Measurements from ENCODE around the gene ERCC6L2.

Gene ERCC6L2, protein sequence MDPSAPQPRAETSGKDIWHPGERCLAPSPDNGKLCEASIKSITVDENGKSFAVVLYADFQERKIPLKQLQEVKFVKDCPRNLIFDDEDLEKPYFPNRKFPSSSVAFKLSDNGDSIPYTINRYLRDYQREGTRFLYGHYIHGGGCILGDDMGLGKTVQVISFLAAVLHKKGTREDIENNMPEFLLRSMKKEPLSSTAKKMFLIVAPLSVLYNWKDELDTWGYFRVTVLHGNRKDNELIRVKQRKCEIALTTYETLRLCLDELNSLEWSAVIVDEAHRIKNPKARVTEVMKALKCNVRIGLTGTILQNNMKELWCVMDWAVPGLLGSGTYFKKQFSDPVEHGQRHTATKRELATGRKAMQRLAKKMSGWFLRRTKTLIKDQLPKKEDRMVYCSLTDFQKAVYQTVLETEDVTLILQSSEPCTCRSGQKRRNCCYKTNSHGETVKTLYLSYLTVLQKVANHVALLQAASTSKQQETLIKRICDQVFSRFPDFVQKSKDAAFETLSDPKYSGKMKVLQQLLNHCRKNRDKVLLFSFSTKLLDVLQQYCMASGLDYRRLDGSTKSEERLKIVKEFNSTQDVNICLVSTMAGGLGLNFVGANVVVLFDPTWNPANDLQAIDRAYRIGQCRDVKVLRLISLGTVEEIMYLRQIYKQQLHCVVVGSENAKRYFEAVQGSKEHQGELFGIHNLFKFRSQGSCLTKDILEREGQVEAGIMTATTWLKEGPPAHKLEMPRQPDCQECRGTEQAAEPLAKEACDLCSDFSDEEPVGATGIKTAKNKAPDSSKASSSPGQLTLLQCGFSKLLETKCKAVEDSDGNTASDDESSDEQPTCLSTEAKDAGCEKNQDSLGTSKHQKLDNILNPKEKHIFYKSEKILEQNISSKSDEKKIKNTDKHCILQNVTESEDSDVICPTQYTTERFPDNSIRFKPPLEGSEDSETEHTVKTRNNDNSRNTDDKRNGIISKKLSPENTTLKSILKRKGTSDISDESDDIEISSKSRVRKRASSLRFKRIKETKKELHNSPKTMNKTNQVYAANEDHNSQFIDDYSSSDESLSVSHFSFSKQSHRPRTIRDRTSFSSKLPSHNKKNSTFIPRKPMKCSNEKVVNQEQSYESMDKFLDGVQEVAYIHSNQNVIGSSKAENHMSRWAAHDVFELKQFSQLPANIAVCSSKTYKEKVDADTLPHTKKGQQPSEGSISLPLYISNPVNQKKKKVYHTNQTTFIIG (N-terminal part only)

DNA sequence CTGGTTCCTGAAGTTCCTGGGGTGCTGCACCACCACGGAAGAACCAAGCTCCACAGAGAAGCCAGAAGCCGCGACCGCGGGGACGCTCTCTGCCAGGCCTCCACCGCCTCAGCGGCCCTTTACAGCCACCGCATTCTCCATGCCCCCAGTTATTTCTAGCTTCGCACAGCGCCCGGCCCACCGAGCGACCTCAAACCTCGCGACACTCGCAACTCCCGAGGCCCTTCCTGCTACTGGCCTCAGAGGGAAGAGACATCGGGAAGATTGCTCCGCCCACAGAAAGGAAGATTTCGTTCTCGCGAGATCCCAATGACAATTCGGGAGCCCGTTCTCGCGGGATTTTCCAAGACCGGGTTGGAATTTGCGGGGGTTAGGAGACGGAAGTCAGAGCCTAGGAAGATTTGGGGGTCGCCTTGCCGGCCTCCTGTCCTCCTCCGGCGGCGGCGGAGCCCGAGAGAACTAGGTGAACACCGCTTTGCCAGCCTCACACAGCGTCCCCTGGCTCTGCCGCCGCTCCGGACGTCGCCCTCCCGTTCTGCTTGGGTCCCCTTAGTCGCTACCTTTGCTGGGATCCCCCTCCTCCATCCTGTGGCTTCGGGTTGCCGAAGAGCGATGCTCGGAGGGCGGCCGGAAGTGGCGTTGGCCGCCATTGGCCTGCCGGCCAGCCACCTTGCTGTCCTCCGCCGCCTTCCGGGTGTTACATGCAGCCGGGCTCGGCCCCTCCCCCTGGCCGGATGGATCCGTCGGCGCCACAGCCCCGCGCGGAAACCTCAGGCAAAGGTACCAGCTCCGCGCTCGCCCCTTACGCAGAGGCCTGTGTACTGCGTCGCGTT lies at the start of gene ERCC6L2:
Gene ERCC6L2 (plus strand): TSS at position 387 of the 833 bp plus-strand sequence. CDS start 348 bp downstream, at position 735.
- DNase-seq (ENCODE audit: low read depth), result peak; percentile 94
- no peak within 1 kb of the TSS for H3K4me3 ChIP-seq (ENCODE audit: low read depth, low read length)

DNA sequence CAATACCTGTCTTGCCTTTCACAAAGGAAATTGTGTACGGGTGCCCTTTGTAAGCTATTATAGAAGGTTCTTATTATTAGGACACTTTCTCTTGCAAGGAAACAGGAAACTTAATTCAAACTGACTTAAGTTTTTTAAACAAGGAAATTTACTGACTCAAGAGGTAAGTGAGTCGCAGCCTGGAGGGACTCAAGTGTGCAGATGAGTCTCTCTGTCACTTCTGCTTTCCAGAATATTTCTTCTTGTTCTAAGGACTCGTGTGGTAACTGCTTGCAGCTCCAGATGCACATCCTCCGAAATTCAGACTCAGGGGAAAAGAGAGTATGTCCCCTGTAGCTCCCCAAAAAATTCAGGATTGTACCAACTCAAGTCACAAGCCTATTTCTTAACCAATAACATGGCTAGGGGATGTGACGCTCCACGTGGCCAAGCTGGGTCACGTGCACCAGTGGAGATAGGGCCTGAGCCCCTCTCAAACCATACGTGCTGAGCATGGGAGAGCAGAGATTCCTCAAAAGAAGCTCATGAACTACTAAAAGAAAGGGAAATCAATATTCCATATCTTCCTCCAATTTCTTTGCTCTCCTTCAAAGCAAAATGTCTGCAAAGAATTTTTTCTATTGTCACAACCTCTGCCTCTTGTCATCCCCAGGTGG lies 49.2 kb upstream of the ERCC6L2 start:
- no peak for DNase-seq (ENCODE audit: low read depth)
- no peak overlapping the region for H3K4me3 ChIP-seq (ENCODE audit: low read depth, low read length)

DNA sequence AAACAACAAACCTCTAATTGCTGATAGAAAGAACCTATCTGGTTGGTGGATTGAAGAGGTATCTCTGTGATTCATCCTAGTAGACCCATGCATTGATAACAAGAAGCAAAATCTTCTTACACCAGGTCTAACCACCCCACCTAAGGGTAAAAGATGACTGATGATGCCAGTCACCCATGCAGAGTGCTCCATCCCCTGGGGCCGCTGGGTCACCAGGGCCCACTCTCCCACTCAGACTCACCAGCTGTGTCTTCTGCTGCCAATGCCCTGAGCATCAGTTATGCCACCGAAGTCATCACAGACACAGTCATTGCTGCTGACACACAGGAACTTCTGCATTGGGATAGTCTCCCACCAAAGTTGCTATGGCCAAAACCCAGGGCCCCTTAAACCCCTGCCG lies 44.7 kb upstream of the ERCC6L2 start:
- H3K4me3 ChIP-seq (ENCODE audit: low read depth, low read length), result no peak overlapping the region
- DNase-seq (ENCODE audit: low read depth), result no peak

DNA sequence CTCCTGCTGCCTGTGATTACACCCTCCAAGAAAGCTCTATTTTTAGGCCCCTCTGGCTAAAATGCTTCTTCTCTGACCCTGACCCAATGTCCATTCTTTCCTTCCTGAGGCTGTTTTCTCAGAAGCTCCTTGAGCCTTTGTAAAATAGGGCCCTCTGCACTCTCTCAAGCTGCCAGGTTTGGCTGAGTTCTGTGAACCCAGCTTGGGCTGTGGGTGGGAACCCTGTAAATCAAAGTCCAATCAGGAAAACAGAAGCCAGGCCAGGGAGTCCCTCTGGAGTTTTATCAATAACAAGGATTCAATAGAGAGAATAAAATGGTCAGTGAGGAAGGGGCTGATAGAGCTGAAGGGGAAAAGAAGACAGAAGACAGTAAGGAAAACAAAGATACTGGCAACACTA lies 43.7 kb upstream of the ERCC6L2 start:
- no peak overlapping the region for H3K4me3 ChIP-seq (ENCODE audit: low read depth, low read length)
- no peak for DNase-seq (ENCODE audit: low read depth)

DNA sequence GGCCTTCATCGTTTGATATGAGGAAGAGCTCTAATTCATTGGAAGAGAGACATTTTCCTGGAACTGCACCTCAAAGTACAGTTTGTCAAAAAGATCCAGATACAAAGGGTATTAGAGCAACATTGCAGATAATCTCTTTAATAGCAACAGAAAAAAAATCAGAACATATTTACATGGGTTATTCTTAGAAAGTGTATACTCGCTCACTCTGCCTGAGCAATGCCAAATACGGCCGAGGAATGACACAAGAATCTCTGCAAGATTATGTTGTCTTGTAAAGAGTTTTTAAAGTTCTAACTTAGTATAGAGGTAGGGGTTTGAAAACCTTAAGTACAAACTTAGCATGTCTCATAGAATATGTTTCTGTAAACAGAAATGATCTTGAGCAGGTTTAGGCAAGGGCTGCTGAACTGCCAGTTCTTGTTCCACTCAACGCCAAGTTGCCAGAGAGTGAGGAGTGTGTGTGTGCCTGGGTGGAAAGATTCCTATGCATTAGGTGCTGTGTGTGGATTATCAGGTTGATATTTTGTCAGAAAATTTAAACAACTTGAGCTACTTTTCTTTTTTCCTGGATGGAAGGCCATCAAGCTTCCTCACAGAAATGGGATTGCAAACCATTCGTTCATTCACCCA lies 41.8 kb upstream of the ERCC6L2 start:
- no peak overlapping the region for H3K4me3 ChIP-seq (ENCODE audit: low read depth, low read length)

DNA sequence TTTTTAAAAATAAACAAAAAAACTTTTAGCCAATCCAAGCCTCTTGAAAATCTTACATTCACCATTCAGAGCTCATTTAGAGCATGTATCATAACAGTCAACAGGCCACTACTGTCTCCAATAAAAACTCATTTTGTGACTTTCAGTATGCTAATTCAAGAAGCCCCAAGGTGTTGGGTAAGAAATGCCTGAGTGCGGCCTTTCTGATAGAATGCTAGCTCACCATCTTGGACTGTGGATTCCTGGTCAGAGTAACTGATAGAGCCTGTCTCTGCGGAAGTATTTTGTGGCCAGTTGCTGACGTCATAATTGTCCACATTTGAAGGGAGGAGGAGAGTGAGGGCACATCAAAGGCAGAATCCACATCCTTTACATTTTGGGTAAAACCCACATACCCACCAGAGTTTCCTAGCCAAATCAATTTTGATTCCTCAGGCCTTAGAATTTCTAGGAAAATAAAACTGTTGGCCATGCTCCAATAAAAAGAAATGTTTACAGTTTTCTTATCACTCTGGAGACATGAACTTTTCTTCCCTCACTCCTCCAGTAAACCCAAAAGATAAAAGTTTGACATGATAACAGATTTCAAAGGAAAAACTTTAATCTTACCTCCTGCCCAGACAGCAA lies 41.1 kb upstream of the ERCC6L2 start:
- H3K4me3 ChIP-seq (ENCODE audit: low read depth, low read length), result no peak overlapping the region
- DNase-seq (ENCODE audit: low read depth), result no peak

More for the DNA sequence above, 41.8 kb upstream of the ERCC6L2 start:
- no peak for DNase-seq (ENCODE audit: low read depth)

DNA sequence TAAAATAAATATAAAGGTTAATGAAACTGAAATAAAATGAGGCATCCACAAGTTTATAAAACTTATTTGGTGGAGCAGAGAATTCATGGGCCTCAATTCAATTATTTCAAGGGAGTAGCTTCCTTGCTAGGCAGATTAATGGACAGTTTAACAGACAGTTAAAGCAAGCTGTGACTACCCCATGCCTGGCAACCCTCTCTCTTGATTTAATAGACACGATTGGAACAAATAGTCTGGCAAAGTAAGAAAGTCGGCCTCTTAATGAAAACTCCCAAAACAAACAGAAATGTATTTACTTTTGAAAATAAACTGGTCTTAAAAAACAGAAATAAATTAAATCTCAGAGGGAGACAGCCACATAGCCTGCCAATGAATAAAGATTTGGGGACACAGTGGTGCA lies 40.1 kb upstream of the ERCC6L2 start:
- H3K4me3 ChIP-seq (ENCODE audit: low read depth, low read length), result no peak overlapping the region
- DNase-seq (ENCODE audit: low read depth), result no peak

DNA sequence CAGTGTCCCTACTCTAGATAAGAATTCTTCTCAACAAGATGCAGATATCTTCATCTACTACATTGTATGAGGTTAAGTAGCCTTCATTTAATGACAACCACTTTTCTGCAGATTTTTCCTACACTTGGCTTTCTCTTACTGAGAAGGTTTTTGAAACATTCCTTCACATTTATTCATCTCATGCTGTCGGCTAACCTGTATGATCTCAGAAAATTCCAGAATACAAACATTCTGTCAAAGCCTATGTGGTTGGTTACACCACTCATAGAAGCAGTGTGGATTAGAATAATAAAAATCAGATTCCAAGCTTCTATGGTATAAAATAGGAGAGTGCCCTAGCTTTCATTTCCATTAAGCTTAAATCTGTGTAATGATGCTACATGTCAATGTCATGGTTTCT lies 39.4 kb upstream of the ERCC6L2 start:
- DNase-seq (ENCODE audit: low read depth), result no peak
- H3K4me3 ChIP-seq (ENCODE audit: low read depth, low read length), result no peak overlapping the region

GRCh38 chr9:95839012-95839411 lies 36.5 kb upstream of the ERCC6L2 start:
- H3K4me3 ChIP-seq (ENCODE audit: low read depth, low read length), result no peak overlapping the region
- no peak for DNase-seq (ENCODE audit: low read depth)

DNA sequence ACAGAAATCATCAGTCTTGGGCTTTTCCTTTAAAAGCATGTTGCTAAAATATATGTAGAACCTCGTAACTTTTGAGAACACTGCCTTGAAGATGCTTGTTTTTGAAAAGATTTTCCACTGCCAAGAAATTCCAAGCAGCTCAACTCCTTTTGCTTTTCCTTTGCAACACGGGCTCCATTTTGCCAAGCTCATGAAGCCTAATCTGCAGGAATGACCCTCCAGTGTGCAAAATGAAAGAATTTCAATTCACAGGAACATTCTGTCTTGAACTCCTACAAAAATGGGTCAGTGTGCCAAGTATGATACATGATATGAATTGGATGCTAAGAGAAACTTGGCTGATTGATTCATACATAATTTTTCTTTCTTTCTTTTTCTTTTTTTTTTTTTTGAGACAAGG lies 35.4 kb upstream of the ERCC6L2 start:
- DNase-seq (ENCODE audit: low read depth), result no peak

GRCh38 chr9:95841377-95841776 lies 34.1 kb upstream of the ERCC6L2 start:
- no peak for DNase-seq (ENCODE audit: low read depth)
- no peak overlapping the region for H3K4me3 ChIP-seq (ENCODE audit: low read depth, low read length)

More for the DNA sequence above, 35.4 kb upstream of the ERCC6L2 start:
- H3K4me3 ChIP-seq (ENCODE audit: low read depth, low read length), result no peak overlapping the region

DNA sequence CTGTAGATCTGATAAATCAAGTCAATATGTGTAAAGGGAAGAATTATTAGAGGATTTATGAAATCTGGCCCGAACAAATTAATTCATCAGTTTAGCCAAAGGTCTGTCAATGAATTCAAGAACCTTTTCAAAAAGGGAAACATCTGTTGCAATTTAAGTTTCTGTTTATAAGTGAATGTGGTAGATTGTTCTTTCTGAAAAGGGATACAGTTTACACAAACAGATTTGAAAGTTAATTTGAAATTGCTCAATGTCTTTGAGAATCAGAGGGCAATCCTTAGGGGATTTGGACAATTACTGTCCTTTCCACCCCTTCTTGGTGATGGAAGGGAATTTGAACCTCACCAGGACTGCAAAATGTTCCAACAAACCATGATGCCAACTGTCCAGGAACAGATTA lies 29.7 kb upstream of the ERCC6L2 start:
- DNase-seq (ENCODE audit: low read depth), result no peak
- no peak overlapping the region for H3K4me3 ChIP-seq (ENCODE audit: low read depth, low read length)

DNA sequence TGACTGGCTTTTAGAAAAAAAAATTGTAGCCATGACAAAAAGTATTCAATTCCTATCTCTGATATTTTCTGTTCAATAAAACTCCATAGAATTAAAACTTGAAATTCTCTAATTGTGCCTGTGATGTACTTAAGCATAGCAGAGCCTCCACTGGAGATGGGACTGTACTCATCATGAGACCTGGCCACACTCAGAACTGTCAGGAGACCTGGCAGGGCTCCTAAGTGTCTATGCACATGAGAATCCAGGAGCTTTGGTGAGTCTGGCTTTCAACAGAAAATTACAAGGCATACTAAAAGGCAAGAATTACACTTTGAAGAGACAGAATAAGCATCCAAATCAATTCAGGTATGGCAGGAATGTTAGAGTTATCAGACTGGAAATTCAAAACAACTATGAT lies 26.7 kb upstream of the ERCC6L2 start:
- no peak overlapping the region for H3K4me3 ChIP-seq (ENCODE audit: low read depth, low read length)
- DNase-seq (ENCODE audit: low read depth), result no peak

DNA sequence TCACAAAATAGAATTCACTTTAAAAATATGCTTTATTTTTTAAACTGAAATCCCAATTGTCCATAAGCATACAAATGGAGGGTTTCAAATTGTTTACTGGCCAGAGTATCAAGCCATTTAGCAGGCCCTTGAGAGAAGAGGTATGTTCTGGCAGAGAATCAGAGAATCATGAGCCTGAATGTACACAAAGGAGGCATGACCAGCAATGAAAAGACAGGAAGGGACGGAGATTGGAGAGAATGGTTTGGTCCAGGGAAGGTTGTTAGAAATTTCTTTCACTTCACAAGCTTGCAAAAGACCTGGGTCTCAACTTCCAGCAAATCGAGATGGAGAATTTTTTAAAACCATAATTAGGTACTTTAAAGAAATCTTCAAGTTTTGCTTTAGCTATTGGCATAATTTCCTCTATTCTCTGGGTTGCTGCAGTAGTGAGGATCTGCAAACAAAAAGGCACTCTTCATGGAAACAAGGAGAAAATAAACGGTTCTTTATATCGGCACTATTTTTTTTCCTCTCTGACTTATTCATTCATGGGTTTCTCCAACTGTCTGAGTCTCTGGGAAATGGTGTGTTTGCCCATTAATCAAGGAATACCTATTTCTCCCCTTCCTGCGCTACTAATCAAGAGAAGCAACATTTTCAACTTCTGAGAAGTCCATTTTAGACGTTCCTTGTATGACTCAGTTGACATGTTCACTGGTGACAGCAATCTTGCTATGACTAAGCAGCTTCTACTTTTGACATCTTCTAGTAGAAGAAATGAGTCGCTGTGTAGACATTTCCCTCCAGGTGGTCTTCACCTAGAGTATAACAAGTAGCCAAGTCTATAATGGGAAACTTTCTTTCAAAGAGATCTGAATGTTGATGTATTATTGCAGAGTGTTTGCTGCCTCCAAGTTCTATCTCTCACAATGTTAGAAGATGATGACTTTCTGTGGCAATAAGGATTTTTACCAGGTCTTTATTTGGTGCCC lies 23.1 kb upstream of the ERCC6L2 start:
- DNase-seq (ENCODE audit: low read depth), result no peak
- H3K4me3 ChIP-seq (ENCODE audit: low read depth, low read length), result no peak overlapping the region

DNA sequence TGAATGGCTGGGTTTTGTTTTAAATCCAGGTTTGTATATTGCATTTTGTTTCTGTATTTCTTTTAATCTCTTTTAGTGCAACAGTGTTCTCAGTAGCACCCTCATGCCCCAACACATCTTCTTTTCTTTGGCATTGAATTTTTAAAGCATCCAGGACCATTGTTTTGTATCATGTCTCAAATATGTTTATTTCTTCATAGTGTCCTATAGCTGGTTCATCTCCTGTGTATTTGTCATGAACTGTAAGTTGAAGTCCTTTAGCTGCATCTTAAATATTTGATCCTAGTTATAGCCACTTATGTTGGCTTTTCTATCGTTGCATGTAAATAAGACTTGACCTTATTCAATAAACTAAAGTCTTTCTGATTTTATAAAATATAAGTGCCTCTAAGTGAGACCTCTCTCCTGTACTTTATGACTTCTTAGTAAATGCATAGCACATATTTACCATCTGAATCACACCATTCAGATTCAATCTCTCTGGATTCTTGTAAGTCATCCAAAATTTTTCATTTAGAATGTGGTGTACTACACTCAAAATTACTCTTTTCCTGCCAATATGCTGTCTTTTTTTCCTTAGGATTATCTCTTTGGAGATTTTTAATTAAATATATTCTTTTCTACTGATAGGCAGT lies 21.0 kb upstream of the ERCC6L2 start:
- peak; percentile 57 for DNase-seq (ENCODE audit: low read depth)
- H3K4me3 ChIP-seq (ENCODE audit: low read depth, low read length), result no peak overlapping the region

DNA sequence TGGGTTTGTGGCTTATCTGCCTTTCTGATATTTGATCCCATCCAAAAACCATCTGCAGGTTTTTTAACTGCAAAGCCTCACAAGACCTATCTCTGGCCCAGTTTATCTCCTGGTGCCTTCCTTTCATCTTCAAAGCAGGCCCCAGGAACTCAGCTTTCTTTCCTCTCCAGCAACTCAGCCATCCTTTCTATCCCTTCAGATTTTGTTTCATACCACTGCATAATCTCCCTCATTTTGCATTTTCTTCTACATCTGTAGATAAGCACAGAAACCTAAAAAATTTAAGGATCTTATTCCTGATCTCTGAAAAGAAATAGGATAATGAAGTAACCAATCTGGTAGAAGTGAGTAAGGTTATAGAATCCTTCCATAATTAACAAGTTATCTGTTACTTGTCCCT lies 19.5 kb upstream of the ERCC6L2 start:
- DNase-seq (ENCODE audit: low read depth), result no peak
- no peak overlapping the region for H3K4me3 ChIP-seq (ENCODE audit: low read depth, low read length)
